GM20000 (cell line): ENCODE results near the gene OR2T10.
"Not testable (repeated sequence)": the region's sequence is repeated elsewhere in the genome, so short reads cannot be mapped to it uniquely, and the experiment has no call there.

ENCODE experiments used
- DNase-seq: peaks from one replicate; pipeline ENCODE4 v3.0.0; 2012; ENCODE audit warnings: low spot score
- TF ChIP-seq, protein P1 (sequence below): IDR thresholded peaks from 2 replicates; pipeline ENCODE4 v1.5.1; 2012; ENCODE audit warnings: mild to moderate bottlenecking, control low read depth; ENCODE audit errors: extremely low read depth, missing control alignments

Gene OR2T10

DNA sequence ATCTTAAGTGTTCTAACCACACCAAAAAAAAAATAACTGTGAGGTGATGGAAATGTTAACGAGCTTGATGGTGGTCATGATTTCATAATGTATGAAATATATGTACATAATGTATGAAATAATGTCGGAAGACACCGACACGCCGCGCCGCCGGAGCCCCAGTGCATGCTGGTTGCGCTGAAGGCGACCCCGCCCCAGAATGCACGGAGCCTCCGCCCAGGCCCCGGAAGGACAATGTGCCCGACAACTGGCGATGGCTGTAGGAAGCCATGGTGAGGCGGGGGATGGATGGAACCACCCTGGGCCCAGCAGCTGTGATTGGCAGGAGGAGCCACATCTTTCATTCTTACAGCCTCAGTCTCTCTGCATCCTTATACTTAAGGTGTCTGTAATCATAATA, 7.4 kb downstream of the OR2T10 start:
- DNase-seq, result no peak

DNA sequence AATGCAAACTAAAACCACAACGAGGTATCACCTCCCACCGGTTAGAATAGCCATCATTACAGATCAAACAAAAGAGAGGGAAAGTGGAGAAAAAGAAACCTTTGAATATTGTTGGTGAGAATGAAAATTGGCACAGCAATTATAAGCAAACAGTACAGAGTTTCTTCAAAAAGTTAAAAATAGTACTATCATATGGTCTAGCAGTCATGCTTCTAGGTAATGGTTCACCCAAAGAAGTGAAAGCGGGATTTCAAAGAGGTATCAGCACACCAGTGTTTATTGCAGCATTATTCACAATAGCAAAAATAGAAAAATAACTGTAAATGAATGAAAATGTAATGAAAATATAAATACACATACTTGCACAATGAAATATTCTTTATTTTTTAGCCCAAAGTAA, 8.2 kb downstream of the OR2T10 start:
- TF ChIP-seq, protein P1, sequence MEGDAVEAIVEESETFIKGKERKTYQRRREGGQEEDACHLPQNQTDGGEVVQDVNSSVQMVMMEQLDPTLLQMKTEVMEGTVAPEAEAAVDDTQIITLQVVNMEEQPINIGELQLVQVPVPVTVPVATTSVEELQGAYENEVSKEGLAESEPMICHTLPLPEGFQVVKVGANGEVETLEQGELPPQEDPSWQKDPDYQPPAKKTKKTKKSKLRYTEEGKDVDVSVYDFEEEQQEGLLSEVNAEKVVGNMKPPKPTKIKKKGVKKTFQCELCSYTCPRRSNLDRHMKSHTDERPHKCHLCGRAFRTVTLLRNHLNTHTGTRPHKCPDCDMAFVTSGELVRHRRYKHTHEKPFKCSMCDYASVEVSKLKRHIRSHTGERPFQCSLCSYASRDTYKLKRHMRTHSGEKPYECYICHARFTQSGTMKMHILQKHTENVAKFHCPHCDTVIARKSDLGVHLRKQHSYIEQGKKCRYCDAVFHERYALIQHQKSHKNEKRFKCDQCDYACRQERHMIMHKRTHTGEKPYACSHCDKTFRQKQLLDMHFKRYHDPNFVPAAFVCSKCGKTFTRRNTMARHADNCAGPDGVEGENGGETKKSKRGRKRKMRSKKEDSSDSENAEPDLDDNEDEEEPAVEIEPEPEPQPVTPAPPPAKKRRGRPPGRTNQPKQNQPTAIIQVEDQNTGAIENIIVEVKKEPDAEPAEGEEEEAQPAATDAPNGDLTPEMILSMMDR, result no peak
- DNase-seq, result no peak

More for the DNA sequence above, 7.4 kb downstream of the OR2T10 start:
- TF ChIP-seq, protein P1, result no peak

DNA sequence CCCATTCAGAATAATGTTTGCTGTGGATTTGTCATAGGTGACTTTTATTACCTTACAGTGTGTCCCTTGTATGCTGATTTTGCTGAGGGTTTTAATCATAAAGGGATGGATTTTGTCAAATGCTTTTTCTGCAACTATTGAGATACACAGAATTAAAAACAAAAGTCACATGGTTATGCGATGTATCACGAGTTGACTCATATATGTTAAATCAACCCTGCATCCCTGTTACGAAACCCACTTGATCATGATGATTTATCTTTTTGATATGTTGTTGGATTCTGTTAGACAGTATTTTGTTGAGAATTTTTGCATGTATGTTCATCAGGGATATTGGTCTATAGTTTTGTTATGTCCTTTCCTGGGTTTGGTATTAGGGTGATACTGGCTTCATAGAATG, 12.2 kb downstream of the OR2T10 start:
- no peak for DNase-seq
- TF ChIP-seq, protein P1, result no peak

DNA sequence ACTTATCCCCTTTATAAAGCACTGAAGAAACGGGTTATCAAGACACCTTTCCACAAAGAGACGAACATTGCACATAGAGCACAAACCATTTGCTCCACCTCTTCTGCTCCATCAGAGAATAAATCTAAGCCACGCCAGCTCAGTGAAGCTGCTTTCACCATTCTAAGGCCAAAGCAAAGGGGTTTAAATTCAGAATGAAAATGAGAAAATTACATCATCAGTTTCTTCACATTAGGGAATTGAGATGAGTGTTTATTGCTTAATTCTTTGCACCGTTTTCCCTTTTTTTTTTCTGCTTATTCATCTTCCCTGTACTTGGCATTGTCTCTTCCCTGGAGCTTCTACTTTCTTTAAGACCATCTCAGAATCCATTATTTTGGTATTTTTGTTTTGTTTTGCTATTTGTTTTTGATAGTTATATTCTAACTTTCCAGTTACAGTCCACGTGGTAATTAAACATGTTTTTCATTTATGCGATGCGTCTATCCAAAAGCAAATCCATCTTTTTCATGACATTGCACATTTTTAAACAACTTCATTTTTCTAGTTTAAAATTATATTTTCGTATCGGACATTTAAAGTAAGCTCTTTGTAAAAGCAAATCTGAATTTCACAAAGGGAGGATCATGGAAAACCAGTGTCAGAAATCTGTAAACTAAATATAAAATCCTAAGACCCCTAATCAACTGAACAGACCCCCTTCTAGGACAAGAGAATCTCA, 21.1 kb downstream of the OR2T10 start:
- TF ChIP-seq, protein P1, result no peak
- no peak for DNase-seq

DNA sequence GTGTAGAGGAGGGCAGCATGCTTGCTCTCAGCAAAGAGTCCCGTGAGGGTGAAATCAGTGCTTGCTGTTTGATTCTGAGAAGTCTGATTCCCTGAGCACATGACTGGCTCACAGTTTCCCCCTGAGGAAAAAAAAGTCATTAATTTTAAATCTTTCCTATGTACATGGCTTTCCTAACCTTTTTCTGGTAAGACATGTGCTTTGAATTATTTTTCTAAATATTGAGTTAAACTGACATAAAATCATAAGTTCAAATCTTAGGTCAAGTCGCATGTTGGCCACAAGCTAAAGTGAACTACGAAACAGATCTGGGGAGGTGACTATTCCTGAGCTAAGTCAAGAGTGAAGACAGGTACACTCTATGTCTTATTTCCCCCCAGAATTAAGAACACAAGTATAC, 22.8 kb downstream of the OR2T10 start, which contains the start of gene OR2T34:
OR2T34 (minus strand) TSS at position 101 of the 400 bp plus-strand sequence; CDS start at position 101, 0 bp downstream.
- not testable (repeated sequence) for DNase-seq

DNA sequence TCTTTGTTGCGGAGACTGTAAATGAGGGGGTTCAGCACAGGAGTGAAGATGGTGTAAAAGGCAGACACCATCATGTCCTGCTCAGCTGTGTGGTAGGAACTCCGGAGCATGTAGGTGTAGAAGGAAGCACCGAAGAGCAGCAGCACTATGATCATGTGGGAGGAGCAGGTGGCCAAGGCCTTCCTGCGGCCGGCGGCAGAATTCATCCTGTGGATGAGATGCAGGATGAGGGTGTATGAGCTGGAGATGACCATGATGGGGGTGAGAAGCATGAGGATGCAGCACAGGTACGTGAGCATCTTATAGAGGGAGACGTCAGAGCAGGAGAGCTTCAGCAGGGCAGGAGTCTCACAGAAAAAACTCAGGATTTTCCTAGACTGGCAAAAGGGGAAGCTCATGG, 23.6 kb downstream of the OR2T10 start:
- DNase-seq, result not testable (repeated sequence)

DNA sequence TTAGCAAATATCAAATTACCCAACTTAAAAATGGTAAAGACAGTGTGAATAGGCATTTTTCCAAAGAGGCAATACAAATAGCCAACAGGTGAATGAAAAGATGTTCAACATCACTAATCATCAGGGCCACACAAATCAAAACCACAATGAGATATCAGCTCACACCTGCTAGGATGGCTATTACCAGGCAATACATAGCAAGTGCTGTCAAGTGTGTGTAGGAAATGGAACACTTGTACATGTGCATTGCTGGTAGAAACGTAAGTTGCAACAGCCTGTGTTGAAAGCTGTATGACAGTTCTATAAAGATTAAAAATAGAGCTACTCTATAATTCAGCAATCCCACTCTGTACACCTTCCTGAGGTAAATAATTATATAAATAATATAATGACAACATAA, 25.5 kb downstream of the OR2T10 start:
- DNase-seq, result not testable (repeated sequence)

DNA sequence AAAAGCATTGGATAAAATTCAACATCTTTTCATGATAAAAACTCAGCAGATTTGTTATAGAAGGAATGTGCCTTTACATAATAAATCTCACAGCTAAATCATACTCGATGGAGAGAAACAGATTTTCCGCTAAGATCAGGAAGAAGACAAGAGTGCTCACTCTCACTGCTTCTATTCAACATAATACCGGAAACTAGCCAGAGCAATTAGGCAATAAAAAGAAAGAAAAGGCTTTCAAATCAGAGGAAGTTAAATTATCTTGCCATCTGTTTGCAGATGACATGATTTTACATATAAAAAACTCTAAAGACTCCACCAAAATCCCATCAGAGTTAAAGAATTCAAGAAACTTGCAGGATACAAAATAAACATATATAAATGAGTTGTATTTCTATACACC, 26.7 kb downstream of the OR2T10 start:
- DNase-seq, result not testable (repeated sequence)

DNA sequence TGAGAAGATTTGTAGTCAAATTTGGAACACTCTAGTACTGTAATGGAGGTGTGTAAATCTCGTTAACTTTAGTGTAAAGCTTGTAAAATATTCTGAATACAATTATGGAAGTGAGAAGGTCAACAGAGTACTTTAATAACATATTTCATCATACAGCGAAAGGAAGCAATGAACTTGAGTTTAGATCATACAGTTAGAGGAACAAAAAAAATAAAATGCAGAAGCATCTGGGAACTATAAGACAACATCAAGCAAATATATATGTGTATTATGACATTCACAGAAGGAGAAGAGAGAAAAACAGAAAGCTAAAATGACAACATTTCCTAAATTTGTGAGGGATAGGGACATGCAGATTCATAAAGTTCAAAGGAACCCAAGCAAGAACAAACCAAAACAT, 28.5 kb downstream of the OR2T10 start:
- DNase-seq, result not testable (repeated sequence)

DNA sequence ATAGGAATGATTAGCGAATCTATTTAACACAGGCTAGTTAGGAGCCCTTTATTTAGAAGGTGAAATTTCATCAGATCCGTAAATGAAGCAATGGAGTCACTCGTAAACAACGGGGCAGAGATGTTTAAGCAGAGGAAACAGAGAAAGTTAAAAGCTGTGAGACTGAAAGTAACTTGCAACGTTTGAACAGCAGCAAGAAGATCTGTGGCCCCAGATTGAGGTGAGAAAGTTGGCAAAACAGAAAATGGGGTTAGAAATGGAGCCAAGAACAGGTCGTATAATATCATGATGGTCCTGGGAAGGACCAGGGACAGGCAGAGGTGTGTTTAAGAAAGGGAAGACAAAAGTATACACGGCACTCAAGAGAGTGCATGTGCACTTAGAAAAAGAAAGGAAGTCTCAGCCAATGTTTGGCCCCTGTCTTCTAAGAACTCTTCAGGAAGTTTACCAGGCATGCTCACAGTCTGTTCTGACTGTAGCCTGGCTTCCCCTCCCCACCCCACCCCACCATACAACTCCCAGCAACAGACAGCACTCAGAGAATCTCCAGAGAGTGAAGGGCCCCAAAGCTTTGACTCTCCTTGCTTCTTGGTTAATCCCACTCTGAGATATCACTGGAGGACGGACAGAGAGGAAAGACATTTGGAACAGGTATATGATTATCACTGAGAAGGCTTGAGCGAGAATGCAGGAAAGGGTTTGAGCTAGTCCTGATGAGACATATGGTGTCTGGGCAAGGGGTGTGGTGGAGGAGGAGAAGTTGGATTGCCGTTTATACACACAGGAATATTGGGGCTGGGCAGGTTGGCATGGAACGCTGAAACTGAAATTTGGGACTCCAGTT, 31.7 kb downstream of the OR2T10 start:
- DNase-seq, result not testable (repeated sequence)

DNA sequence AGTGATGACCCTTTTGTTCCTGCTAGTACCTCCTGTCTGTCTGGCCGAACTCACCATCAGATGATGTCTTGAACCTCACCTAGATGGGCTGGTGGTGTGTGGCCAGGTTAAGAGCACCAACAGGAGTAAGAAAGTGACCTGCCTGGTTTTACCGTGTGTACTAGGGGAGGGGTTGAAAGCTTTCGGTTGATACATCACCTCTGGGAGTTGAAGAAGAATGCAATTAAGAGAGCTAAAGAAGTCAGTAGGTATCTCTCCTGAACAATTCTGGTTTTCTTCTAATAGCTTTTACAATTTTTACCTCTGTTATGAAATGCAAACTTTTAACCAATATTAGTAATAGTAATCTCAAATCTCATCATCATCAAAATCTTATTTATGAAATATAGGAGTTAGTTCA, 34.8 kb downstream of the OR2T10 start, which contains the start of gene OR2T29:
OR2T29 (minus strand) TSS at position 101 of the 400 bp plus-strand sequence. CDS start 3,281 bp downstream, outside the sequence.
- not testable (repeated sequence) for DNase-seq

DNA sequence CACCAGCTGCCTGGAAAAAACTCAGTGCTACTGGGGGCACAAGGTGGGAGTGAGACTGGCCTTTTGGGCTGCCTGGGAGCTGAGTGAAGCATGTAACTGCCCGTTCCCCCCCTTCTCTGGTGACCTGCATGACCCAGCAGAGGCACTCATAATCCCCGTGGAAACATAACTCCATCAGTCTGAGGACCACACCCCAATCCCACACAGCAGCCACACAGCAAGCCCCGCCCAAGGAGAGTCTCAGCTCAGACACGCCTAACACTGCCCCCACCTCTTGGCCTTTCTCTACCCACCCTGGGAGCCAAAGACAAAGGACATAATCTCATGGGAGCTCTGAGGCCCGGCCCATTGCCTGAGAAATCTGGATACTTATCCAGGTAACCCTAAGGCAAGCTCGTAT, 46.5 kb downstream of the OR2T10 start:
- DNase-seq, result not testable (repeated sequence)

DNA sequence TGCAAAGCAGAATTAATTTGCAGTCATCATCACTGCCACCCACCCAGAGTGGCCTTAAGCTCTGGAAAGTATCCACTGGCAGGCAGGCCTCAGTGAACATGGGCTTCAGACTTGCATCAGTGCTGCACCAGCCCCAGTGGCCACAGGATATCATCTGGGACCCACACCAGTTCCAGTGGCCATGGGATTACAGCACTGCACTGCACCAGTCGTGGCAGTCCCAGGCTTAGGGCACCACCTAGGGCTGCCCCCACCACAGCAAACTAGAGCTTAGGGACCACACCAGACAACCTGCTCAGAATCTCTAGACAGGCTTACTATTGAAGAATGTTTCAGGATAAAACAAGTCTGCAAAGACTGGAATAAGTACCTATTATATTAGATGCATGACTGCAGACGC, 50.1 kb downstream of the OR2T10 start:
- DNase-seq, result not testable (repeated sequence)
